Measurements from ENCODE around the gene RETREG1. TPM values are rescaled to one million over a fixed set of nuclear protein-coding genes. Genes with fewer than 3 reads are reported as not detected.

The RETREG1 gene
- total RNA-seq, 4 donors from 2014 or later: 29.1 to 58.8 (median 43.3) TPM

DNA sequence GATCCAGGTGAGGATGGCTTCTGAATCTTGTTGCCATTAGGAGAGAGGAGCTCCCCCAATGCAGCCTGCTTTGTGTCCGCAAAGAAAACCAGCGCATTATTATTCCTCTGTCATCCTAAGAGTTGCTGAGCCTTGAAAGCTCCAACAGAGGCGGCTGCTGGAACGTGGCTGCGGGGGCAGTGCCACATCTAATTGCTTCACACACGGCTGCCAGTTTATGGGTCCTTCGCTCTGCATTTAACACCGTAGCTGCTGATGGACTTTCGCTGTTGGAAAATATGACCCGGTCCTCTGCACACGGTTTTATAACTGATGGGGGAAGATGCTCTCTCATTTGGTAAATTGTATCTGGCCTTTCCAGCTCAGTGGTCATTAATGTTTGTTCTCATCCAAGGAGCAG is 189.2 kb downstream of the RETREG1 start:
- TF ChIP-seq, protein P1, sequence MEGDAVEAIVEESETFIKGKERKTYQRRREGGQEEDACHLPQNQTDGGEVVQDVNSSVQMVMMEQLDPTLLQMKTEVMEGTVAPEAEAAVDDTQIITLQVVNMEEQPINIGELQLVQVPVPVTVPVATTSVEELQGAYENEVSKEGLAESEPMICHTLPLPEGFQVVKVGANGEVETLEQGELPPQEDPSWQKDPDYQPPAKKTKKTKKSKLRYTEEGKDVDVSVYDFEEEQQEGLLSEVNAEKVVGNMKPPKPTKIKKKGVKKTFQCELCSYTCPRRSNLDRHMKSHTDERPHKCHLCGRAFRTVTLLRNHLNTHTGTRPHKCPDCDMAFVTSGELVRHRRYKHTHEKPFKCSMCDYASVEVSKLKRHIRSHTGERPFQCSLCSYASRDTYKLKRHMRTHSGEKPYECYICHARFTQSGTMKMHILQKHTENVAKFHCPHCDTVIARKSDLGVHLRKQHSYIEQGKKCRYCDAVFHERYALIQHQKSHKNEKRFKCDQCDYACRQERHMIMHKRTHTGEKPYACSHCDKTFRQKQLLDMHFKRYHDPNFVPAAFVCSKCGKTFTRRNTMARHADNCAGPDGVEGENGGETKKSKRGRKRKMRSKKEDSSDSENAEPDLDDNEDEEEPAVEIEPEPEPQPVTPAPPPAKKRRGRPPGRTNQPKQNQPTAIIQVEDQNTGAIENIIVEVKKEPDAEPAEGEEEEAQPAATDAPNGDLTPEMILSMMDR (IDR thresholded peaks at IDR 0.05): no peak
- TF ChIP-seq POLR2A (IDR thresholded peaks at IDR 0.05): no peak
- intact Hi-C loops (cut with DNase I; ENCODE audit: low total_unique reads): no loop called here
- no peak for DNase-seq (ENCODE audit: low spot score in 2 of 2)
- H3K4me3 ChIP-seq (ENCODE audit: low read depth, poor library complexity, severe bottlenecking): no peak overlapping the region
- 39 to 41% methylated on average over 11 of the region's 11 CpGs for WGBS, 2 donors

Other genes starting within 250 kb of the RETREG1 start
- 10 to 100 TPM; 25.8 to 36.1 (median 30.0) TPM for gene ZNF622, start 151.2 kb downstream of the RETREG1 start, total RNA-seq

Measured in lower leg skin (tissue), 4 donors.